Fibroblast of peridontal ligament (primary cell): Measurements from ENCODE around the gene URB1.

ENCODE experiments used
- DNase-seq: peaks from one replicate; pipeline ENCODE4 v3.0.0-alpha.2; 2010; ENCODE audit errors: extremely low read depth

The URB1 gene

GRCh38 chr21:32347977-32348376 lies 44.8 kb downstream of the URB1 start:
- no peak for DNase-seq

DNA sequence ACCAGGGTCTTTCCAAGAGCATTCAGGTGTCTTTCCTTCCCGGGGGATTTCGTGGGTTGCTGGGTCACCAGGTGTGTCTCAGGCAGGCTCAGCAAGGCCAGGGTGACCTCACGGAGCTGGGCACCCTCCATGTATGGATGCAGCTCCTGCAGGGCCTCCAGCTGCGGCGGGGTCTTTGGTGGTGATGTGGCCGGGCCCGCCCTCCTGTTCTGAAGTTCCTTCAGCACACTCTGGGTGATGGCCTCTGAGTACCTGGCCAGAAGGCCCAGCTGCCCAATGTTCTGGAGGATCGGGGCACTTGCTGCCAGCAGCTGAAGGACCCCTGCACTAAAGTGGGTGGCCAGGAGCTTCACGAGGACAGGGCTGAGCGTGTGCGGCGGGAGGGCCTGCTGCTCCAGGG lies 45.5 kb downstream of the URB1 start:
- no peak for DNase-seq

- no peak for DNase-seq
Measured at GRCh38 chr21:32346951-32347350, 45.9 kb downstream of the URB1 start.

- no peak for DNase-seq
Measured at GRCh38 chr21:32340863-32341848, 51.7 kb downstream of the URB1 start.

DNA sequence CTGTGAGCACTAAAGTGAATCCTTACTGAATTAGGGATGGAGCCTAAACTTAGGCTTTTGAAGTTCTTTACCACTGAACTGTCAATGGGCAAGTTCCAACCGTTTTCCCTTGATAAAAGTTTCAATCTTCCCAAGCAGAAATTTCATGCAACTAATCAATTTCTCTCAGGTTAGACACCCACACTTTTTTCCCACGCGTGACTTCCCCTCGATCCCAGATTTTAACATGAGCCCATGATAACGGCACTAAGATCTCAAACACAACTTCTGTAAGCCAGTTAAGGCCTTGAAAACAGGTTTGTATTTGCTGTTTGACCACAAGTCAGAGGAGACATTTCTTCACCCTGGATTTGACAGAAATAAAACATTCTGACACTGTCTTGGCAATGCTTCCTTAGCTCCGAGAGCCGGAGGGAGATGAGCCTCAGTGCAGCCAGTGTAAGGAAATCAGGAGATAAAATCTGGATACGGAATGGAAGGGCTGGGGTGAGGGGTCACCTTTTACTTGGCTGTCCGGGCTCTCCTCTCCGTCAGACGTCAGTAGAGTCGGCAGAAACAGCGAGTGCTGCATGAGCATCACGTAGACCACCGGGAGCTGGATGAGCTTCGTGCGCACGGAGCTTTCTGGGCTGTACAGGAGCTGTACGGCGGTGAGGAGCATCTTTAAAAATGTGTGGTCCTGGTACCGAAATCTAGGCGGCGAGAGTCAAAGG lies 54.4 kb downstream of the URB1 start:
- DNase-seq = no peak

- no peak for DNase-seq
Measured at GRCh38 chr21:32337206-32337605, 55.6 kb downstream of the URB1 start.

DNA sequence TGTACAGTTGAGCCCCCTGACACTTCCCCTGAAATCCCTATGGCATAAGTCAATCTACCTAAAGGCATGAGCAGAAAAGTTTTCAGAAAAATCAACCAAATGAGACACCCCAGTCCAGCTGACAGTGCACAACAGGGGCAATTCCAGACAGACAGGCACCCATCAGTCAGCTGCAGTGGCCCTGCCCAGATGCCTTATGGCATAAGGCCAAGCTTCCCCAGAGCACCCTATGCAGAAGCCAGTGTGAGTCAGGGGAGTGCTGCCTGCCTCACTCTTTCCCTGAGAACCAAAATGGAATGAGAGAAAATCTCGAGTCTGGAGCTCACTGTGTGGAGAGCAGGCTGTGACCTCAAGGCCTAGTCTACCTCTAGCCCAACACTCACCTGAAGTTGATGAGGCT lies 56.1 kb downstream of the URB1 start:
- DNase-seq = peak; percentile 48

DNA sequence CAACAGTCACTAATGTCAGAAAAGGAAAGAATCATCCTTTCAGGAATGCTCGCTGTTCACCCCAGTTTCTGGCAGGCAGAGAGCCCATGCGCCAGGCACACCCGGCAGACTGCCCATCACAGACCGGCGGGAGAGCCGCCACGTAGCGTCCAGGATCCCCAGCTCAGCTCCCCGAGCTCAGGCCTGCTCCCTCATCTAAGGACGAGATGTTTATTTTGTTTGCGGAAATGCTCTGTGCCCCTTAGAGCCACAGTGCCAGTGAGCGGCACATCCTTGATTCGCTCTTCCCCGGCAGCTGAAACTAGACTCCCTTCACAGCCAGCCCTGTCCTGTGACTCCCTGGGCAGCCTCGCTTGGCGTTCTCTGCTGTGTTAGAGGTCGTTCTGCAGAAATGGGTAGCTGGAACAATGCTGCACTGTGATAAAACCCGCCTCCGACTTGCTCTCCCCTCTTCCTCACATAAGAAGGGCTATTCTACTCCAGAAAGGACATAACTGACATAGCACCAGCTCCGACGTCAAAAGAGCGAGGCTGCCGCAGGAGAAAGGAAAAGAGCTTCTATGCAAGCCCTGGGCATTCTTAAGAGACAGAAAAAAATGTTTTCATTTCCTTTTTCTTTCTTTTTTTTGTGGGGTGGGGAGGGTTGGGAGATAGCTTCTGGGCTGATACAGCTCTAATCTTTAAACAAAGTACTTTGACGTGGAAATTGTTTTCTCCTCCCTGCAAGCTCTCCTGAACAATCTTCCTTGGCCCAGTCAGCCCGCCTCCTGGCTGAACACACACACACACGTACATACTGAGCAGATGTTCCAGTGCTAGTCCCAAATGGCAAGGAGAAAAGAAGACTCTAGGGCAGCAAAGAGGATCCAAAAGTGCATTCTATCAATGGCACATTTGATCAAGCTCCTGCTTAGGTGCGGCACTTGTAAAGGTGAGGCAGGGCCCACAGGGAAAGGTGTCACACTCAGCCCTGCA lies 56.9 kb downstream of the URB1 start:
- peak; percentile 68 for DNase-seq

DNA sequence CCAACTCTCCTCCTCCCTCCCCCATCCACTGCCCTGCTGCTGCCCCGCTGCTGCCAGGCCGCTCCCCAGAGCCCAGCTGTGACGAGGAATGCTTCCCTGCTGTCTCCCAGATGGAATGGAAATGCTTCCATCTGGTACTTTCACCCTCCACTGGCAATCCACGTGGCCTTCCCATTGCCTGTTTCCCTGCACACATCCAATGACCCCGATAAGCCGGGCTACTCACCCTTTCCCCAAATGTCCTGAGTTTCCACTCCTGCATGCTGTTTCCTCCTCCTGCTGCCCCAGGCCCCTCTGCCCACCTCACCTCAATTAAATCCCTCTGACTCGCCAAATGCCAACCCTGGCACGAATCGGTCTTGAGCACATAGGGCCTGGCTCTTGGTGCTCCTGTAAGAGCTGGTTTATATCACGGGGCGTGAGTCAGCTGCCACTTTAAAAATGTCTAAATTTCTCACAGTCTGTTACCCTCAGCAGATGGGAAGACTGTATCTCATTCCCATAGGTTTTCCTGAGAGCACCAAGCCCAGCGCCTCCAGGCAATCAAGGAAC lies 57.8 kb downstream of the URB1 start:
- peak; percentile 66 for DNase-seq

DNA sequence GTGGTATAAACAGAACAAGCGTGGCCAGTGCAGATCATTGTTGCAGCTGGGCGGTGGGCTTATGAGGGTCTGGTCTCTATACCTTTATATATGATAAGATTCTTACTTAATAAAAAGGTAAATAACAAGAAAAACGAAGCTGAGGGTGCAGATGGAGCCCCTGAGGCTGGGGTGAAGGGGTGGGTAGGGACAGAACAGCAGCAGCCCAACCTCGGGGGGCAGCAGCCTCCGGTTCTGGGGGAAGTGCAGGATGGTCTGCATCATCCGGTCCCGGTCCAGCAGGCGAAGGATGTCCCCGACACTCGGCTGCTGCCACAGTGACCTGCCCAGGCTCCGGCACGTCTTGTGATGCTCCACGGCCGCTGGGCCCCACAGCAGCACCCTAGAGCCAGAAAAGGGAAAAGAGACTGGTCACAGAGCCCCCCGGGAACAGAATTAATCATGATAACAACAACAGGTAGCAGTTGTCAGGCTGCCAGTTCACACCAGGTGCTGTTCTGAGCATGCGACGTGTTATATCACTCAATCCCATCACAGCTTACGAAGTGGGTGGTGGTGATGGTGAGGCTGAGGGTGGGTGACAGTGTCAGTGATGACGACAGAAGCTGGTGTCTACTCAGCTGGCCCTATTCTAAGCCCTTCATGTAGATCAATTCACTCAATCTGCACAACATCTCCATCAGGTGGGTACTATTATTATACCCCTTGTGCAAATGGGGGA lies 58.7 kb downstream of the URB1 start:
- DNase-seq = no peak

DNA sequence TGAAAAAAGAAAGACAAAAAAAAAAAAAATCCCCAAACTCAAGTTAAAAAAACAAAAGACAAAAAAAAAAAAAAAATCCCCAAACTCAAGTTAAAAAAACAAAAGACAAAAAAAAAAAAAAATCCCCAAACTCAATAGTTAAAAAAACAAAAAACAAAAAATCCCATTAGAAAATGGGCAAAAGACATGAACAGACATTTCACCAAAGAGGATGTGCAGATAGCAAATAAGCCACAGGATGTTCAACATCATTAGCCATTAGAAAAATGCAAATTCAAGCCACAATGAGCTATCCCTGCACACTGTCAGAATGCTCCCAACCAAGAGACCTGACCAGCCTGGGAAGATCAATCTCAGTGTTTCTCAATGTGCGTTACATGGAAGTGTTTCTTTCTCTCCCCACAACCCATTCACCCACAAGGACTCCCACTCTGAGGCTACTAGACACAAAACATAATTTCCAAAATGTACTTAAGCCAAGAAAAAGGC lies 60.3 kb downstream of the URB1 start:
- no peak for DNase-seq

DNA sequence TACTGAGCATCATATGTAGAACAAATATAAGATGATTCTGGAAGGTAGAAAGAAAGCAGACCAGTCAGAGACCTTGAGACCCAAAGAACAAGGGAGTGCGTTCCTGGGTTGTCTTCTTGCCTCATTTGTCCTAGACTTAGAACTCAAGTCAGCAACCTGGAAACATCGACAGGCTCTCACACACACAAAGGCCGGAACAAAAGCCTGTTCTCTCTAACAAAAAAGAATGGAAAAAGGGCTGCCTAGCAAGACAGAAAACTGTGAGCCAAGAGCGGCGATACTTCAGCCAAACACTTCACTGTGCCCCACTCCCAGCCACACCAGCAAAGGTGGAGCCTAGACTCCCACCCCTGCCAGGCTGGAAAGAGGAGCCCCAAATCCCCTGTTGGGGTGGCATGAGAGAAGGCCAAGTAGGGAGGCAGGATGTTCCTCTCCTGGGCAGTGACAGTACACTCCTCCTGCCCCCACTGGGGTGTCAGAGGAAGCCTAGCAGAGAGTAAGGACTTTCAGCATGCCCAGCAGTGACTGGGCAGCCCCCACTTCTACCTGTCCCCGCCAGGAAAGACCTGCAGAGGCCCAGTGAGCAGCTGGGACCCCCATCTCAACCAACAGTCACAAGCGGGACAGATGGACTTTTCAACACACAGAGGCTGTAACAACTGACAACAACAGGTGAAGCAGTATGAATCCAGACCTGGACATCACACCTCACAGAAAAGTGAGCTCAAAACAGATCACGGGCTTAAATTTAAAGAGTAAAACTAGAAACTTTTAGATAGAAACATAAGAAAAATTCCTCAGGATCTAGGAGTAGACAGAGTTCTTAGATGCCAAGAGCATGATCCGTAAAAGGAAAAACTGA lies 61.1 kb downstream of the URB1 start:
- no peak for DNase-seq

- no peak for DNase-seq
Measured at GRCh38 chr21:32330784-32331311, 62.0 kb downstream of the URB1 start.

- DNase-seq = no peak
Measured at GRCh38 chr21:32329776-32330175, 63.0 kb downstream of the URB1 start.

DNA sequence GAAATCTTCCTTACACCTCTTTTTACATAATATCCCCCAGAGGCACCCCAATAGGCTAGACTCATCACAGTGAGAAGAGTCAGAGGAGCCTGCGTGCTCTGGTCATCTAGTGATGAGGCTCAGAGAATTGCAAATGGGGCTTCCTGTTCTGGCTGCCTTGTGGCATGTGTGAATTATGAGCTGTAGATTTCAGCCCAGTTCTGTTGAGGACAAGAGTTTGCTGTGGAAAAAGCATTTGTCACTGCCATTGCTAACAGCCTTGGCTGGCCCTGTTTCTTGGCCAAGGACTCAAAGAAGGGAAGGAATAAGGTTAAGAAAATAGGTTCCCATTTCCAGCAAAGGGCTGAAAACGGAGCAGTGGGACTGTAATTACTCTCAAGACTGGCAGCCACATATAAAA lies 63.5 kb downstream of the URB1 start:
- DNase-seq = no peak

DNA sequence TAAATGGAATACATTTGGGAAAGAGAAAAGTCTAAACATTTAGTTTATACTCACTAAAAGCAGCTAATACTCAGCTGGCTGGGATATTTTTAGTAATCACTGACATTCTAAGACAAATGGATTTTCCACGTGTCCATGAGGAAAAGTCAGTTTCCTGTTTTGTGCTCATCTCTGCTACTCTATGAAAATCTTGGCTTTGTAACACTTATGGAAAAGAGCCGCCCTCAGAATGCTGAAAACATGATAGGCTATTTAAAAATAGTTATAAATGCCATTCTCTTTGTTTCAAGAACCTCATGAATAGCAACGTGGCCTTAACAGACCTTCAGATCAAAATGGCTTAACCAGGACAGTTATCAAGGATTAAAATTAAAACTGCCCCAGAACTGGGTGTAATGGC lies 64.2 kb downstream of the URB1 start:
- no peak for DNase-seq

DNA sequence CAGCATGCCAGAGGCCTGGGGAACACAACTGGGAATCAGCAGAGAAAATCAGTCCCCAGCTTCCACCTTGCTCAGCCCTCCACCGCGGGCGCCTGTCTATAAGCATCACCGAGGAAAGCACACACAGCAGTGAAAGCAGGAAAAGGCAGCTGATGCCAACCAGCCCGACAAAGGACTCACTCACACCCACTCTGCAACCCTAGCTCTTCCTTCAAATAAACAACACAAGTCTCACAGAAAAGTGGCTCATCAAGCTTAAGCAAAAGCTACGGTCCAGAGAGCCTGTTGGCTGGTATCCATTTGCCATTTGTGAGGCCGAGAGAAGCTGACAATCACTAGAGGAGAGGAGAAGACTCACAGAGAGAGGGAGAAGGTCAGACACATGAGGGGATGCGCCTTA lies 67.1 kb downstream of the URB1 start:
- DNase-seq = peak; percentile 8

- DNase-seq = no peak
Measured at GRCh38 chr21:32322676-32323075, 70.1 kb downstream of the URB1 start.

- DNase-seq = no peak
Measured at GRCh38 chr21:32322103-32322502, 70.7 kb downstream of the URB1 start.
